Neural cell (in vitro differentiated cells): ENCODE measurements around the gene RAD50. TPM values are rescaled to one million over a fixed set of nuclear protein-coding genes. Genes with fewer than 3 reads are reported as not detected.

Experiments
- H2AFZ ChIP-seq: fragments of 200-600, 300-800 bp; sonication (generic), shearing (Covaris generic); 2 replicates; pipeline ENCODE4 v1.6.0; 2014; ENCODE audit warnings: low read depth, mild to moderate bottlenecking, antibody characterized with exemption, low read length, moderate library complexity
- H3F3A ChIP-seq: fragments of 200-600 bp; shearing (Covaris generic); 2 replicates; pipeline ENCODE4 v1.6.1; 2016; ENCODE audit warnings: mild to moderate bottlenecking, moderate library complexity, mixed read lengths, antibody characterized with exemption, low read length; ENCODE audit not compliant: insufficient read depth, poor library complexity, severe bottlenecking
- H3K27ac ChIP-seq: fragments of 200-600, 300-800 bp; sonication (generic), shearing (Covaris generic); 2 replicates; pipeline ENCODE4 v1.5.1; 2014; ENCODE audit warnings: mild to moderate bottlenecking, low read length, moderate library complexity
- H3K27me3 ChIP-seq: fragments of 300-800, 200-600 bp; sonication (generic), shearing (Covaris generic); 2 replicates; pipeline ENCODE4 v1.6.0; 2014; ENCODE audit warnings: mild to moderate bottlenecking, low read depth, low read length, moderate library complexity; ENCODE audit not compliant: insufficient read depth
- H3K36me3 ChIP-seq: fragments of 300-800, 200-600 bp; sonication (generic), shearing (Covaris generic); 2 replicates; pipeline ENCODE4 v1.5.1; 2014; ENCODE audit warnings: mild to moderate bottlenecking, antibody characterized with exemption, low read length, moderate library complexity; ENCODE audit not compliant: insufficient read depth
- H3K4me2 ChIP-seq: fragments of 300-800, 200-600 bp; sonication (generic), shearing (Covaris generic); 2 replicates; pipeline ENCODE4 v1.6.0; 2014; ENCODE audit warnings: mild to moderate bottlenecking, low read length
- H3K4me3 ChIP-seq: fragments of 300-800, 200-600 bp; sonication (generic), shearing (Covaris generic); 2 replicates; pipeline ENCODE4 v1.5.1; 2014; ENCODE audit warnings: mild to moderate bottlenecking, low read length, moderate library complexity
- H3K79me2 ChIP-seq: fragments of 200-600 bp; shearing (Covaris generic); replicated peaks from 2 replicates; pipeline ENCODE4 v1.6.0; 2014; ENCODE audit warnings: mild to moderate bottlenecking, low read length, moderate library complexity; ENCODE audit not compliant: insufficient read depth
- H3K9ac ChIP-seq: fragments of 300-800, 200-600 bp; sonication (generic), shearing (Covaris generic); 2 replicates; pipeline ENCODE4 v1.6.1; 2016; ENCODE audit warnings: mild to moderate bottlenecking, low read length, mixed read lengths
- H3K9me2 ChIP-seq: fragments of 200-600 bp; shearing (Covaris generic); 2 replicates; pipeline ENCODE4 v1.6.1; 2016; ENCODE audit warnings: mild to moderate bottlenecking, low read length, mixed read lengths; ENCODE audit not compliant: insufficient read depth
- H3K9me3 ChIP-seq: fragments of 200-600, 300-800 bp; sonication (generic), shearing (Covaris generic); 2 replicates; pipeline ENCODE4 v1.6.1; 2016; ENCODE audit warnings: mild to moderate bottlenecking, mixed run types, low read length, moderate library complexity, mixed read lengths
- H4K20me1 ChIP-seq: fragments of 200-600 bp; shearing (Covaris generic); 2 replicates; pipeline ENCODE4 v1.6.1; 2016; ENCODE audit warnings: mild to moderate bottlenecking, mixed run types; ENCODE audit not compliant: insufficient read depth
- CTCF ChIP-seq: fragments of 450-650 bp; IDR thresholded peaks from 2 replicates; pipeline ENCODE4 v1.5.1; 2014; ENCODE audit warnings: antibody characterized with exemption, mild to moderate bottlenecking, moderate library complexity; ENCODE audit not compliant: poor library complexity, severe bottlenecking
- EP300 ChIP-seq: fragments of 450-650 bp; conservative IDR thresholded peaks from 2 replicates; pipeline ENCODE4 v1.6.1; 2014; ENCODE audit warnings: antibody characterized with exemption, mild to moderate bottlenecking, moderate library complexity; ENCODE audit not compliant: poor library complexity, severe bottlenecking
- EZH2 ChIP-seq: fragments of 200-600, 300-800 bp; shearing (Covaris generic), sonication (generic); IDR thresholded peaks from 2 replicates; pipeline ENCODE4 v1.6.1; 2014; ENCODE audit warnings: antibody characterized with exemption, low read length, borderline replicate concordance, mild to moderate bottlenecking; ENCODE audit not compliant: insufficient read depth, poor library complexity, severe bottlenecking
- MXI1 ChIP-seq: fragments of 450-650 bp; conservative IDR thresholded peaks from 2 replicates; pipeline ENCODE4 v1.6.1; 2014; ENCODE audit warnings: antibody characterized with exemption, mild to moderate bottlenecking; ENCODE audit not compliant: poor library complexity, severe bottlenecking
- POLR2AphosphoS5 ChIP-seq: IDR thresholded peaks from 2 replicates; pipeline ENCODE4 v1.6.1; 2012
- RAD21 ChIP-seq: fragments of 450-650 bp; conservative IDR thresholded peaks from 2 replicates; pipeline ENCODE4 v1.6.1; 2014; ENCODE audit warnings: antibody characterized with exemption, mild to moderate bottlenecking, moderate library complexity
- REST ChIP-seq: IDR thresholded peaks from 2 replicates; pipeline ENCODE4 v1.6.1; 2012; ENCODE audit warnings: borderline replicate concordance
- SMC3 ChIP-seq: fragments of 450-650 bp; conservative IDR thresholded peaks from 2 replicates; pipeline ENCODE4 v1.6.1; 2014; ENCODE audit warnings: antibody characterized with exemption, mild to moderate bottlenecking, moderate library complexity; ENCODE audit not compliant: poor library complexity
- TAF1 ChIP-seq: IDR thresholded peaks from 2 replicates; pipeline ENCODE4 v1.6.1; 2012; ENCODE audit warnings: low read depth
- polyA plus RNA-seq: library from polyadenylated mRNA; depleted of rRNA; stranded (reverse); fragments of >200 nt; gene quantifications from 2 replicates; pipeline ENCODE4 v1.2.3, GENCODE V29; 2014

RAD50 gene
- polyA plus RNA-seq, 1 donor from 2014 or later: 6.7 TPM

- H3K79me2 ChIP-seq: no peaks in the 10 kb centered on the region
- H3K4me3 ChIP-seq: no peak overlapping the region
- H3K9me2 ChIP-seq: no peaks in the 10 kb centered on the region
- H3K27ac ChIP-seq: no peak overlapping the region
- H3K27me3 ChIP-seq: no peaks in the 10 kb centered on the region
- H3K9ac ChIP-seq: no peak overlapping the region
- H3F3A ChIP-seq: no peaks in the 10 kb centered on the region
- no peaks in the 10 kb centered on the region for H3K9me3 ChIP-seq
- TF ChIP-seq EP300 (no peak), RAD21 (no peak), POLR2AphosphoS5 (no peak), TAF1 (no peak), MXI1 (no peak)
- H3K4me2 ChIP-seq: no peak overlapping the region
- no peak overlapping the region for H2AFZ ChIP-seq
- no peaks in the 10 kb centered on the region for H4K20me1 ChIP-seq
- no peaks in the 10 kb centered on the region for H3K36me3 ChIP-seq
Measured at GRCh38 chr5:132681476-132681831, 124.7 kb downstream of the RAD50 start.

GRCh38 chr5:132681983-132682382 is 125.2 kb downstream of the RAD50 start:
- TF ChIP-seq TAF1 (no peak), RAD21 (no peak), POLR2AphosphoS5 (no peak), MXI1 (no peak), SMC3 (no peak), REST (no peak), CTCF (no peak), EZH2 (no peak), EP300 (no peak)
- Histone ChIP-seq H3K27me3 (no peaks in the 10 kb centered on the region), H3K9me3 (no peaks in the 10 kb centered on the region), H3K9ac (no peak overlapping the region), H2AFZ (no peak overlapping the region), H3K4me2 (no peak overlapping the region), H3K79me2 (no peaks in the 10 kb centered on the region), H4K20me1 (no peaks in the 10 kb centered on the region), H3F3A (no peaks in the 10 kb centered on the region), H3K4me3 (no peak overlapping the region), H3K27ac (no peak overlapping the region), H3K36me3 (no peaks in the 10 kb centered on the region), H3K9me2 (no peaks in the 10 kb centered on the region)

- Histone ChIP-seq H4K20me1 (no peaks in the 10 kb centered on the region), H3K79me2 (no peaks in the 10 kb centered on the region), H3K27ac (no peak overlapping the region), H2AFZ (no peak overlapping the region), H3K9ac (no peak overlapping the region), H3K4me2 (no peak overlapping the region), H3F3A (no peaks in the 10 kb centered on the region), H3K9me2 (no peaks in the 10 kb centered on the region), H3K9me3 (no peaks in the 10 kb centered on the region), H3K36me3 (no peaks in the 10 kb centered on the region), H3K4me3 (no peak overlapping the region), H3K27me3 (no peaks in the 10 kb centered on the region)
- TF ChIP-seq RAD21: no peak
- no peak for TF ChIP-seq CTCF
- TF ChIP-seq EZH2: no peak
- no peak for TF ChIP-seq REST
- TF ChIP-seq POLR2AphosphoS5: no peak
- no peak for TF ChIP-seq SMC3
- TF ChIP-seq TAF1: no peak
- no peak for TF ChIP-seq MXI1
- TF ChIP-seq EP300: no peak
Measured at GRCh38 chr5:132684491-132684890, 127.7 kb downstream of the RAD50 start.
